ENCODE results near the gene PFDN4. TPM values are rescaled to one million over a fixed set of nuclear protein-coding genes. Genes with fewer than 3 reads are reported as not detected.

PFDN4 gene
- total RNA-seq, 2 donors from 2014 or later = 43.2 to 44.8 TPM

DNA sequence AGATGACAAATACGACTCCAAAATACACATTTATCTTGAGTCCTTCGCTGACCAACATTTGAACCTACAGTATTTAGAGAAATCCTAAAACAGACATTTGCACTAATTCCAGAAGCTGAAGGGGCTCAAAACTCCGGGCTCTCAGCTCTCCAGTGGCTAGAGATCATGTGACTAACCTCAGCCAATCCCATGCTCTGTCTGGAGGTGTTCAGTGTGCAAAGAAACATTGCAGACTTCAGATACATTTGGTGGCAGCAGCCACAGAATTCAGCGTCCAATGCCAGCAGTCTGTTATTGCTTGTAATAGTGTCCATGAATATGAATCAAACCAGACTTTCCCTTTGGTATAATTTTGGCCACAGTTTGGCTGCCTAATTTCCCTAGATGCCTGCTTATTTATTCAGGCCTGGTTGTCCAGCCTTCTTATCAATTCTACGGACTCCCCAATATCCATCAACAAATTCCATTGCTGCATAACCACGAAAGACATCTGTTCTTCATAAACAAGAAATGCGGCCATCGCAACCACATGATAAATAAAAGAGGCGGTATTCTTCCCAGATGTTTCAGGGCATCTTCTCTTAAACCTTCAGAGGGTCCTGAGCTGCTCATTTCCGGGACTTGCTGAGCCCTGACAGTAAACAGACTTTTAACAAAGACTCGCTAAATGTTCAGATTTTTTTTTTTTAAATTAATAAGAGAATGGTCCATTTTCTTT lies 19.6 kb upstream of the PFDN4 start:
- Histone ChIP-seq H3K4me3 (no peak overlapping the region), H3K27ac (no peak overlapping the region), H3K27me3 (replicated peaks; ENCODE audit: insufficient read depth) (no peaks in the 10 kb centered on the region), H3K9me3 (no peaks in the 10 kb centered on the region), H3K36me3 (no peaks in the 10 kb centered on the region), H3K4me1 (replicated peaks) (no peaks in the 10 kb centered on the region)
- intact Hi-C loops (cut with DNase I) = no loop called here
- DNase-seq (ENCODE audit: low spot score) = no peak
- TF ChIP-seq, protein P1, sequence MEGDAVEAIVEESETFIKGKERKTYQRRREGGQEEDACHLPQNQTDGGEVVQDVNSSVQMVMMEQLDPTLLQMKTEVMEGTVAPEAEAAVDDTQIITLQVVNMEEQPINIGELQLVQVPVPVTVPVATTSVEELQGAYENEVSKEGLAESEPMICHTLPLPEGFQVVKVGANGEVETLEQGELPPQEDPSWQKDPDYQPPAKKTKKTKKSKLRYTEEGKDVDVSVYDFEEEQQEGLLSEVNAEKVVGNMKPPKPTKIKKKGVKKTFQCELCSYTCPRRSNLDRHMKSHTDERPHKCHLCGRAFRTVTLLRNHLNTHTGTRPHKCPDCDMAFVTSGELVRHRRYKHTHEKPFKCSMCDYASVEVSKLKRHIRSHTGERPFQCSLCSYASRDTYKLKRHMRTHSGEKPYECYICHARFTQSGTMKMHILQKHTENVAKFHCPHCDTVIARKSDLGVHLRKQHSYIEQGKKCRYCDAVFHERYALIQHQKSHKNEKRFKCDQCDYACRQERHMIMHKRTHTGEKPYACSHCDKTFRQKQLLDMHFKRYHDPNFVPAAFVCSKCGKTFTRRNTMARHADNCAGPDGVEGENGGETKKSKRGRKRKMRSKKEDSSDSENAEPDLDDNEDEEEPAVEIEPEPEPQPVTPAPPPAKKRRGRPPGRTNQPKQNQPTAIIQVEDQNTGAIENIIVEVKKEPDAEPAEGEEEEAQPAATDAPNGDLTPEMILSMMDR (IDR thresholded peaks at IDR 0.05) = no peak
- no peak for TF ChIP-seq POLR2AphosphoS5 (IDR thresholded peaks at IDR 0.05)
- TF ChIP-seq POLR2A (IDR thresholded peaks at IDR 0.05) = no peak
- WGBS = 91% methylated on average over 11 of the region's 11 CpGs

DNA sequence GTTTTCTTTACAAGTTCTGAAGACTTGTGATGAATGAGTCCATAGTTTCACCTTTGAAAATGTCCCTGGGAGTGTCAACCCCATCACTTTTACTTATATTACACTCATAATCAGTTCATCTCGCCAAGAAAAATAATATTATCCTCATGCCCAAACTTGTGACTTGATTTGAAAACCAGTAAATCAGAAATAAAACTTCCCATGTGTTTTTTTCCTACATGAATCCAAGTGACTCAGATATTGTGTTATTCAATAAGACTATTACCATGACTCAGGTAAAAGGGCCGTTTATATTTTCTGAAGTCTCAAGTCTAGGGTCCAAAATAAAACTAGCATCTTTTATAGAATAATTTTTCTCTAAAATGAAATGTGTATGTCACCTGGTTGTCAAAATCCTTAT lies 18.3 kb upstream of the PFDN4 start:
- intact Hi-C loops (cut with DNase I) = no loop called here
- H3K4me3 ChIP-seq = no peak overlapping the region
- DNase-seq (ENCODE audit: low spot score) = no peak
- H3K36me3 ChIP-seq = no peaks in the 10 kb centered on the region
- H3K4me1 ChIP-seq (replicated peaks) = no peaks in the 10 kb centered on the region
- WGBS = 35% methylated on average over 2 of the region's 2 CpGs
- no peaks in the 10 kb centered on the region for H3K27me3 ChIP-seq (replicated peaks; ENCODE audit: insufficient read depth)
- TF ChIP-seq POLR2AphosphoS5 (IDR thresholded peaks at IDR 0.05) = no peak
- TF ChIP-seq POLR2A (IDR thresholded peaks at IDR 0.05) = no peak
- TF ChIP-seq, protein P1 (IDR thresholded peaks at IDR 0.05) = no peak
- H3K27ac ChIP-seq = no peak overlapping the region
- no peaks in the 10 kb centered on the region for H3K9me3 ChIP-seq

DNA sequence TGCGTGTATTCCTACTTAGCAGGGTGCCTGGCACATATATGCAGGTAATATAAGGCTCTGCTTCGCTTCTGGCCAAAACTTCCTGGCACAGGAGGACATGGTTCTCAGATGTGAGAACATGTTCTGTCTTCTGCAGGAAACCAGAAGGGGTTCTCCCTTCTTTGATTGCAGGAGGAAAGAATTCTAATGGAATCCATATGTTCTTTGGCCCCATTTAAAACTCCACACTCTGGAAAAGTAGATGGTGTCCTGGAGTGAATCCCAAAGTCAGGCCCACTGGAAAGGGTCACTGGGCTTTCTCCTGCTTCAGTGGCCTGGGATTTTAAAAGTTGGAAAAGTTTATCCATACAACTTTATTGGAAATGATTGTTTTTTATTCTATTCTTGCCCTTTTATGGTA lies 17.7 kb upstream of the PFDN4 start:
- TF ChIP-seq POLR2A (IDR thresholded peaks at IDR 0.05) = no peak
- no peak for TF ChIP-seq POLR2AphosphoS5 (IDR thresholded peaks at IDR 0.05)
- TF ChIP-seq, protein P1 (IDR thresholded peaks at IDR 0.05) = no peak
- DNase-seq (ENCODE audit: low spot score) = no peak
- H3K9me3 ChIP-seq = no peaks in the 10 kb centered on the region

DNA sequence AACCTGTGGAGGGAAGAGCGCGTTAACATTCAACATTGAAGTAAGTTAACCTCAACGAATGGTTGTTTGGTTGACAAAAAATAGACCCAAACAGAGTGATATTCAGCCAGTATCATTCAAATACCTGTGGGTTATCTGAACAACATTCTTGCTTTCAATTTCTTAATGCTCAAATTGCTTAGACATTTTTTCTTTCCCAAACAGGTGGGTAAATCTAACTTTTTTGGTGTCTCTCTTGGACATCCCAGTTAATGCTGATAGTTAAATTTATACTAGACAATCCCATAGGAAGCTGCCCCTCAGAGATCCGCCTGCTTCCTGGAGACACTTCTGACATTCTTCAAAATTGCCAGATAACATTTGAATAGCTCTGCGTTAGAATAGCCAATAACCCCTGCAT lies 14.1 kb upstream of the PFDN4 start:
- Histone ChIP-seq H3K4me3 (no peak overlapping the region), H3K36me3 (no peaks in the 10 kb centered on the region), H3K27me3 (replicated peaks; ENCODE audit: insufficient read depth) (no peaks in the 10 kb centered on the region), H3K9me3 (no peaks in the 10 kb centered on the region), H3K4me1 (replicated peaks) (no peaks in the 10 kb centered on the region), H3K27ac (no peak overlapping the region)
- TF ChIP-seq POLR2AphosphoS5 (IDR thresholded peaks at IDR 0.05) (no peak), POLR2A (IDR thresholded peaks at IDR 0.05) (no peak)
- TF ChIP-seq, protein P1 (IDR thresholded peaks at IDR 0.05) = no peak
- intact Hi-C loops (cut with DNase I) = no loop called here
- DNase-seq (ENCODE audit: low spot score) = no peak
- 83% methylated on average over 5 of the region's 5 CpGs for WGBS

More for the DNA sequence above, 17.7 kb upstream of the PFDN4 start:
- Histone ChIP-seq H3K27me3 (replicated peaks; ENCODE audit: insufficient read depth) (no peaks in the 10 kb centered on the region), H3K4me1 (replicated peaks) (no peaks in the 10 kb centered on the region), H3K27ac (no peak overlapping the region), H3K4me3 (no peak overlapping the region), H3K36me3 (no peaks in the 10 kb centered on the region)
- WGBS = 88% methylated on average over 2 of the region's 2 CpGs
- intact Hi-C loops (cut with DNase I) = no loop called here
